Measurements from ENCODE around the gene TUBGCP6. TPM values are rescaled to one million over a fixed set of nuclear protein-coding genes. Genes with fewer than 3 reads are reported as not detected.

The TUBGCP6 gene
- polyA plus RNA-seq, 1 donor from 2014 or later = 74.5 TPM

DNA sequence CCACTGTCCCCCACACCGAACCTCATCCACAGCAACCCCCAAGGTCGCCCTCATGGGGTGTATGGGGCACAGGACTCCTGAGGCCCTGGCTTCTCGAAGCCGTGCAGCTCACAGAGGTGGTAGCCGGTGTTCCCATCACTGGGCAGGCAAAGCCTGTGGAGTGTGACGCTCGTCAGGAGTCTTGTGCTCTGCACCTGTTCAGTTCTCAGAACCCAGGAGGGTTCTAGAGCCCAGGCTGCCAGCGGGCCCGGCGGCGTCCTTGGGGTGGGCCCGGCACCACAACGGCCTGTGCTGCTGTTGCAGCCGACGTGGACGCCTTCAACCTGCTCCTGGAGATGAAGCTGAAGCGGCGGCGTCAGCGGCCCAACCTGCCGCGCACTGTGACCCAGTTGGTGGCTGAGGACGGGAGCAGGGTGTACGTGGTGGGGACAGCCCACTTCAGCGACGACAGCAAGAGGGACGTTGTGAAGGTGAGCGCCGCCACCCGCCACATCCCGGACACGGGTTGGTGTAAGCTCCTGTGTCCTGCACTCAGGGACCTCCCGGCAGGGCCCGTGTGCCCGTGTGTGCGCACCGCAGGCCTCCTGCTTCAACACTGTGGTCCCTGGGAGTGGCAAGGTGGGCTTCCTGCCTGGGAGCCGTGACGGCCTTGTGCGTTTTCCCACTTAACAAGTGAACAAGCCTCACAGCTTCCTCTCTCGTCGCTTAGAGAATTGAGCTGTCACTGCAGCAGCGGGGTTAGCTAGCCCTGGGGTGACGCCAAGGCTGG, 50.6 kb downstream of the TUBGCP6 start:
- H2AFZ ChIP-seq (ENCODE audit: low read depth, low read length) = no peak overlapping the region
- no peaks in the 10 kb centered on the region for H3K9me2 ChIP-seq (ENCODE audit: insufficient read depth, low read length)
- H3K9me3 ChIP-seq (ENCODE audit: low read length) = no peaks in the 10 kb centered on the region
- no peaks in the 10 kb centered on the region for H3F3A ChIP-seq (ENCODE audit: insufficient read depth, low read length, poor library complexity, severe bottlenecking)
- H3K4me2 ChIP-seq (ENCODE audit: low read length) = no peak overlapping the region
- H4K20me1 ChIP-seq (ENCODE audit: insufficient read depth) = no peaks in the 10 kb centered on the region
- no peaks in the 10 kb centered on the region for H3K79me2 ChIP-seq (replicated peaks; ENCODE audit: insufficient read depth, low read length)
- TF ChIP-seq MXI1 (conservative IDR thresholded peaks at IDR 0.05; ENCODE audit: poor library complexity, severe bottlenecking) = no peak
- TF ChIP-seq, protein P1, sequence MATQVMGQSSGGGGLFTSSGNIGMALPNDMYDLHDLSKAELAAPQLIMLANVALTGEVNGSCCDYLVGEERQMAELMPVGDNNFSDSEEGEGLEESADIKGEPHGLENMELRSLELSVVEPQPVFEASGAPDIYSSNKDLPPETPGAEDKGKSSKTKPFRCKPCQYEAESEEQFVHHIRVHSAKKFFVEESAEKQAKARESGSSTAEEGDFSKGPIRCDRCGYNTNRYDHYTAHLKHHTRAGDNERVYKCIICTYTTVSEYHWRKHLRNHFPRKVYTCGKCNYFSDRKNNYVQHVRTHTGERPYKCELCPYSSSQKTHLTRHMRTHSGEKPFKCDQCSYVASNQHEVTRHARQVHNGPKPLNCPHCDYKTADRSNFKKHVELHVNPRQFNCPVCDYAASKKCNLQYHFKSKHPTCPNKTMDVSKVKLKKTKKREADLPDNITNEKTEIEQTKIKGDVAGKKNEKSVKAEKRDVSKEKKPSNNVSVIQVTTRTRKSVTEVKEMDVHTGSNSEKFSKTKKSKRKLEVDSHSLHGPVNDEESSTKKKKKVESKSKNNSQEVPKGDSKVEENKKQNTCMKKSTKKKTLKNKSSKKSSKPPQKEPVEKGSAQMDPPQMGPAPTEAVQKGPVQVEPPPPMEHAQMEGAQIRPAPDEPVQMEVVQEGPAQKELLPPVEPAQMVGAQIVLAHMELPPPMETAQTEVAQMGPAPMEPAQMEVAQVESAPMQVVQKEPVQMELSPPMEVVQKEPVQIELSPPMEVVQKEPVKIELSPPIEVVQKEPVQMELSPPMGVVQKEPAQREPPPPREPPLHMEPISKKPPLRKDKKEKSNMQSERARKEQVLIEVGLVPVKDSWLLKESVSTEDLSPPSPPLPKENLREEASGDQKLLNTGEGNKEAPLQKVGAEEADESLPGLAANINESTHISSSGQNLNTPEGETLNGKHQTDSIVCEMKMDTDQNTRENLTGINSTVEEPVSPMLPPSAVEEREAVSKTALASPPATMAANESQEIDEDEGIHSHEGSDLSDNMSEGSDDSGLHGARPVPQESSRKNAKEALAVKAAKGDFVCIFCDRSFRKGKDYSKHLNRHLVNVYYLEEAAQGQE (IDR thresholded peaks at IDR 0.05; ENCODE audit: borderline replicate concordance) = no peak
- no peak for TF ChIP-seq POLR2AphosphoS5 (IDR thresholded peaks at IDR 0.05)
- TF ChIP-seq, protein P2, sequence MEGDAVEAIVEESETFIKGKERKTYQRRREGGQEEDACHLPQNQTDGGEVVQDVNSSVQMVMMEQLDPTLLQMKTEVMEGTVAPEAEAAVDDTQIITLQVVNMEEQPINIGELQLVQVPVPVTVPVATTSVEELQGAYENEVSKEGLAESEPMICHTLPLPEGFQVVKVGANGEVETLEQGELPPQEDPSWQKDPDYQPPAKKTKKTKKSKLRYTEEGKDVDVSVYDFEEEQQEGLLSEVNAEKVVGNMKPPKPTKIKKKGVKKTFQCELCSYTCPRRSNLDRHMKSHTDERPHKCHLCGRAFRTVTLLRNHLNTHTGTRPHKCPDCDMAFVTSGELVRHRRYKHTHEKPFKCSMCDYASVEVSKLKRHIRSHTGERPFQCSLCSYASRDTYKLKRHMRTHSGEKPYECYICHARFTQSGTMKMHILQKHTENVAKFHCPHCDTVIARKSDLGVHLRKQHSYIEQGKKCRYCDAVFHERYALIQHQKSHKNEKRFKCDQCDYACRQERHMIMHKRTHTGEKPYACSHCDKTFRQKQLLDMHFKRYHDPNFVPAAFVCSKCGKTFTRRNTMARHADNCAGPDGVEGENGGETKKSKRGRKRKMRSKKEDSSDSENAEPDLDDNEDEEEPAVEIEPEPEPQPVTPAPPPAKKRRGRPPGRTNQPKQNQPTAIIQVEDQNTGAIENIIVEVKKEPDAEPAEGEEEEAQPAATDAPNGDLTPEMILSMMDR (IDR thresholded peaks at IDR 0.05; ENCODE audit: poor library complexity, severe bottlenecking) = no peak
- no peak for TF ChIP-seq TAF1 (IDR thresholded peaks at IDR 0.05; ENCODE audit: low read depth)
- TF ChIP-seq EP300 (conservative IDR thresholded peaks at IDR 0.05; ENCODE audit: poor library complexity, severe bottlenecking) = no peak
- TF ChIP-seq RAD21 (conservative IDR thresholded peaks at IDR 0.05) = no peak
- TF ChIP-seq SMC3 (conservative IDR thresholded peaks at IDR 0.05; ENCODE audit: poor library complexity) = no peak
- TF ChIP-seq EZH2 (IDR thresholded peaks at IDR 0.05; ENCODE audit: borderline replicate concordance, insufficient read depth, low read length, poor library complexity, severe bottlenecking) = no peak
- H3K36me3 ChIP-seq (ENCODE audit: insufficient read depth, low read length) = no peaks in the 10 kb centered on the region
- no peak overlapping the region for H3K27ac ChIP-seq (ENCODE audit: low read length)
- H3K27me3 ChIP-seq (ENCODE audit: insufficient read depth, low read depth, low read length) = no peaks in the 10 kb centered on the region
- H3K9ac ChIP-seq (ENCODE audit: low read length) = no peak overlapping the region
- no peak overlapping the region for H3K4me3 ChIP-seq (ENCODE audit: low read length)

DNA sequence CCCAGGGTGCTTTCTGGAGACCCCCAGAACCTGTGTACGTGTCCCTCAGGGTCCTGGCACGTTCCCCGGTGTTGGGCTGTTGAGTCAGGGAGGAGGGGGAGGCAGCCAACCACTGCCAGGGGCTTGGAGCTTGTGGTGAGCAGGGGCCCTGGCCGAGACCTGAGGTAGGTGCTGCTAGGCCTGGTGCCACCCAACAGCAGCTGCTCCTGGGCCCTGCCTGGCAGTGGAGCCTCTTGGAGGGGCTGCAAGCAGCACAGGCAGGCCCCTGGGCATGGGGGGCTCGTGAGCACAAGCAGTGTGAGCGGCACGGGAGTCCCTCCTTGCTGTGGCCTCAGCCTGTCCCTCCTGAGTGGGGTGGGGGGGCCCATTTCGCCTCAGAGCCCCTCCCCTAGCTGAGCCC, 51.2 kb downstream of the TUBGCP6 start:
- Histone ChIP-seq H3K9me3 (ENCODE audit: low read length) (no peaks in the 10 kb centered on the region), H3K27me3 (ENCODE audit: insufficient read depth, low read depth, low read length) (no peaks in the 10 kb centered on the region), H2AFZ (ENCODE audit: low read depth, low read length) (no peak overlapping the region), H3K36me3 (ENCODE audit: insufficient read depth, low read length) (no peaks in the 10 kb centered on the region), H4K20me1 (ENCODE audit: insufficient read depth) (no peaks in the 10 kb centered on the region), H3K4me3 (ENCODE audit: low read length) (no peak overlapping the region), H3K9me2 (ENCODE audit: insufficient read depth, low read length) (no peaks in the 10 kb centered on the region), H3F3A (ENCODE audit: insufficient read depth, low read length, poor library complexity, severe bottlenecking) (no peaks in the 10 kb centered on the region), H3K79me2 (replicated peaks; ENCODE audit: insufficient read depth, low read length) (no peaks in the 10 kb centered on the region), H3K27ac (ENCODE audit: low read length) (no peak overlapping the region), H3K4me2 (ENCODE audit: low read length) (no peak overlapping the region), H3K9ac (ENCODE audit: low read length) (no peak overlapping the region)
- TF ChIP-seq EP300 (conservative IDR thresholded peaks at IDR 0.05; ENCODE audit: poor library complexity, severe bottlenecking) = no peak
- TF ChIP-seq SMC3 (conservative IDR thresholded peaks at IDR 0.05; ENCODE audit: poor library complexity) = no peak
- TF ChIP-seq RAD21 (conservative IDR thresholded peaks at IDR 0.05) = no peak
- no peak for TF ChIP-seq TAF1 (IDR thresholded peaks at IDR 0.05; ENCODE audit: low read depth)
- no peak for TF ChIP-seq POLR2AphosphoS5 (IDR thresholded peaks at IDR 0.05)
- TF ChIP-seq, protein P1 (IDR thresholded peaks at IDR 0.05; ENCODE audit: borderline replicate concordance) = no peak
- TF ChIP-seq, protein P2 (IDR thresholded peaks at IDR 0.05; ENCODE audit: poor library complexity, severe bottlenecking) = no peak
- TF ChIP-seq MXI1 (conservative IDR thresholded peaks at IDR 0.05; ENCODE audit: poor library complexity, severe bottlenecking) = no peak
- no peak for TF ChIP-seq EZH2 (IDR thresholded peaks at IDR 0.05; ENCODE audit: borderline replicate concordance, insufficient read depth, low read length, poor library complexity, severe bottlenecking)

Measured in neural cell (in vitro differentiated cells).